ENCODE results near the gene MYO18B. TPM values are rescaled to one million over a fixed set of nuclear protein-coding genes. Genes with fewer than 3 reads are reported as not detected.

The MYO18B gene
- total and polyA plus RNA-seq, 2 experiments from 2014 or later: 35.6 to 178 TPM

GRCh38 chr22:26057731-26058130 is 315.7 kb downstream of the MYO18B start:
- TF ChIP-seq, protein P1, sequence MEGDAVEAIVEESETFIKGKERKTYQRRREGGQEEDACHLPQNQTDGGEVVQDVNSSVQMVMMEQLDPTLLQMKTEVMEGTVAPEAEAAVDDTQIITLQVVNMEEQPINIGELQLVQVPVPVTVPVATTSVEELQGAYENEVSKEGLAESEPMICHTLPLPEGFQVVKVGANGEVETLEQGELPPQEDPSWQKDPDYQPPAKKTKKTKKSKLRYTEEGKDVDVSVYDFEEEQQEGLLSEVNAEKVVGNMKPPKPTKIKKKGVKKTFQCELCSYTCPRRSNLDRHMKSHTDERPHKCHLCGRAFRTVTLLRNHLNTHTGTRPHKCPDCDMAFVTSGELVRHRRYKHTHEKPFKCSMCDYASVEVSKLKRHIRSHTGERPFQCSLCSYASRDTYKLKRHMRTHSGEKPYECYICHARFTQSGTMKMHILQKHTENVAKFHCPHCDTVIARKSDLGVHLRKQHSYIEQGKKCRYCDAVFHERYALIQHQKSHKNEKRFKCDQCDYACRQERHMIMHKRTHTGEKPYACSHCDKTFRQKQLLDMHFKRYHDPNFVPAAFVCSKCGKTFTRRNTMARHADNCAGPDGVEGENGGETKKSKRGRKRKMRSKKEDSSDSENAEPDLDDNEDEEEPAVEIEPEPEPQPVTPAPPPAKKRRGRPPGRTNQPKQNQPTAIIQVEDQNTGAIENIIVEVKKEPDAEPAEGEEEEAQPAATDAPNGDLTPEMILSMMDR (IDR thresholded peaks at IDR 0.05; ENCODE audit: low read depth, low read length): no peak
- Histone ChIP-seq H3K27ac (no peak overlapping the region), H3K4me1 (ENCODE audit: low read depth) (no peaks in the 10 kb centered on the region), H3K9me3 (ENCODE audit: low read depth) (no peaks in the 10 kb centered on the region), H3K36me3 (peaks cover 18% of the 10 kb centered on the region), H3K27me3 (no peaks in the 10 kb centered on the region), H3K4me3 (no peak overlapping the region)
- no peak for DNase-seq (ENCODE audit: low read depth in 1 of 2, low spot score in 1 of 2)

DNA sequence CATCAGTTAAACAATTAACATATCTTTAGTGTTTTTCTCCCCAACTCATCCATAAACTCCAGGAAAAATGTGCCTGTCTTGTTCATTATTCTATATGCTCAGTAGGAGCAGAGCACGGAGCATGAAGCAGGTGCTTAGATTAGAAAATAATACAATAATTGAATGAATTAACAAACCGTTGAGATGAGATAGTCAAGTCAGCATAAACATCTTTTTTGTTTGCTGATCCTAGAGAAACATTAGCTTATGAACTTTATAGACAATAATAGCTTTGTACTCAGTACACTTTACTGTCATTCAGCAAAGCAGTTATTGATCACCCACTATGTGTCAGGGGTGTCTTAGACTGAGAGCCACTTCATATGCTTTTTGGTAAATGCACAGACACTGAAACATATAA is 322.1 kb downstream of the MYO18B start:
- Histone ChIP-seq H3K9me3 (ENCODE audit: low read depth) (no peaks in the 10 kb centered on the region), H3K27me3 (no peaks in the 10 kb centered on the region), H3K4me1 (ENCODE audit: low read depth) (peaks cover 29% of the 10 kb centered on the region), H3K27ac (no peak overlapping the region), H3K36me3 (peaks cover 5% of the 10 kb centered on the region), H3K4me3 (no peak overlapping the region)
- DNase-seq (ENCODE audit: low read depth in 1 of 2, low spot score in 1 of 2): no peak
- TF ChIP-seq, protein P1 (IDR thresholded peaks at IDR 0.05; ENCODE audit: low read depth, low read length): no peak

DNA sequence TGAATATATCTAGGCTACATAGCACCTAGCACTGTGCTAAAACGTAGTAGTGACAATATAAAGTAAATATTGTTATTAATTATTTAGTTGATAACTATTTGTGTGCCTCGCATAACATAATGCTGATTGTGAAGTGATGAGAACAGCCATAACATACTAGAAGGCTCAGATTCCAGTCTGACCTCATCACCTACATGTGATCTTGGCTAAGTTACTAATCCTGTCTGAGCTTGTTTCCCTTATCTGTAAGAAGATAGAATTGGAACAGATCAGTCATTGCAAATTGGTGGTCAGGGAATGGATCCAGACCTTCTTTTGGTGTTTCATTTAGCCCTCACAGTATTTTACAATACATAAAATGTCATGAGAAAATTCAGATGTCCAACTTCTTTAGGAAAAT is 323.9 kb downstream of the MYO18B start:
- peaks cover 5% of the 10 kb centered on the region for H3K36me3 ChIP-seq
- no peaks in the 10 kb centered on the region for H3K27me3 ChIP-seq
- no peak overlapping the region for H3K4me3 ChIP-seq
- peak overlapping the region; percentile 80 for H3K27ac ChIP-seq
- no peaks in the 10 kb centered on the region for H3K9me3 ChIP-seq (ENCODE audit: low read depth)
- DNase-seq (ENCODE audit: low read depth in 1 of 2, low spot score in 1 of 2): no peak
- TF ChIP-seq, protein P1 (IDR thresholded peaks at IDR 0.05; ENCODE audit: low read depth, low read length): no peak
- H3K4me1 ChIP-seq (ENCODE audit: low read depth): peaks cover 34% of the 10 kb centered on the region

GRCh38 chr22:26066534-26066933 is 324.5 kb downstream of the MYO18B start:
- Histone ChIP-seq H3K4me3 (no peak overlapping the region), H3K27ac (peak overlapping the region; percentile 80), H3K27me3 (no peaks in the 10 kb centered on the region), H3K4me1 (ENCODE audit: low read depth) (peaks cover 34% of the 10 kb centered on the region), H3K9me3 (ENCODE audit: low read depth) (no peaks in the 10 kb centered on the region), H3K36me3 (peaks cover 4% of the 10 kb centered on the region)
- TF ChIP-seq, protein P1 (IDR thresholded peaks at IDR 0.05; ENCODE audit: low read depth, low read length): no peak
- peak in 1 of 2 donors; percentile 56 for DNase-seq (ENCODE audit: low read depth in 1 of 2, low spot score in 1 of 2)

DNA sequence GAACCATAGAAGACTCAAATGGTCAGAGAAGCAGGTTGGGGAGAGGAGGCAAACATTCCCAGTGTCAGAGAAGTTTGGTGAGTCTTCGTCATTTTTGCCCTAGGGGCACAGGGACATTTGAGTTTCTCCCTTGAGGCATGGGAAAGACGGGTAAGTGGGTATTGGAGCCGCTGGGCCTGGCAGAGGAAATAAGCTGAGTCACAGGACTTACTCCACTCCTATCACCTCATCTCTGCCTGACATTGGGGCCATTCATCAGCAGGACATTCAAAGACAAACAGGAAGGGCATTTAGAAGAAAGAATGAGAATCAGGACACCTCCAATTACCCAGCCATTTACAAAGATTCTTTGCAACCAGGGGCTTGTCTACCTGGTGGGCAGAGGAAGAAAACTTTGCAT is 326.6 kb downstream of the MYO18B start:
- TF ChIP-seq, protein P1 (IDR thresholded peaks at IDR 0.05; ENCODE audit: low read depth, low read length): no peak
- Histone ChIP-seq H3K4me1 (ENCODE audit: low read depth) (peaks cover 34% of the 10 kb centered on the region), H3K36me3 (no peaks in the 10 kb centered on the region), H3K27ac (no peak overlapping the region), H3K27me3 (no peaks in the 10 kb centered on the region), H3K4me3 (no peak overlapping the region), H3K9me3 (ENCODE audit: low read depth) (no peaks in the 10 kb centered on the region)
- no peak for DNase-seq (ENCODE audit: low read depth in 1 of 2, low spot score in 1 of 2)

DNA sequence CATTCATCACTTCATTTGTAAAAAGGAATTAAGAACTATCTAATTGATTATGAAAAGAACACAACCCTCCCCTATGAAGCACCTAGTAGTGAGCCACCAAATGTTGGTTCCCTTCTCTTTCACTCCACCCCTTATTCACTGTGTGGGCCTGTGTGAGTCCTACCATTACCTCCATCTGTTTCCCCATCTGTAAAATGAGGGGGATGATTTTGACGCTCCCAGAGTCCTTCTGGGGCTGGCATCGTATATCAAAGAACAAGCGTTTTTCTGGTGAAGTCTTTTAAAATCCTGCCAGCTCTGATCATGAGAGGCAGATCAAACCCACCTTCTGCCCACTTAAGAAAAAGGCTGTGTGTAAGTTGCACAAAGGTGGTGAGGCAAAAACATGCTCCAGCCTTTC is 330.6 kb downstream of the MYO18B start:
- TF ChIP-seq, protein P1 (IDR thresholded peaks at IDR 0.05; ENCODE audit: low read depth, low read length): no peak
- no peak for DNase-seq (ENCODE audit: low read depth in 1 of 2, low spot score in 1 of 2)

More for the DNA sequence above, 330.6 kb downstream of the MYO18B start:
- no peaks in the 10 kb centered on the region for H3K36me3 ChIP-seq
- no peaks in the 10 kb centered on the region for H3K27me3 ChIP-seq
- H3K27ac ChIP-seq: no peak overlapping the region
- H3K4me1 ChIP-seq (ENCODE audit: low read depth): peaks cover 14% of the 10 kb centered on the region
- no peak overlapping the region for H3K4me3 ChIP-seq
- H3K9me3 ChIP-seq (ENCODE audit: low read depth): no peaks in the 10 kb centered on the region

All from cardiac muscle cell (in vitro differentiated cells and primary cell).